Renal pelvis (tissue), 4 donors: ENCODE results near the gene PIK3R2. TPM values are rescaled to one million over a fixed set of nuclear protein-coding genes. Genes with fewer than 3 reads are reported as not detected.
A peak's percentile ranks its signal among the peaks of the same experiment; 100 is the strongest.
"Not testable (repeated sequence)": the region's sequence is repeated elsewhere in the genome, so short reads cannot be mapped to it uniquely, and the experiment has no call there.

ENCODE experiments used
- DNase-seq: peaks from one replicate; pipeline ENCODE4 v3.0.0-alpha.2; 2013
- polyA plus RNA-seq, 3 donors: library from polyadenylated mRNA; unstranded; fragments of 120-200 nt; gene quantifications; one replicate each; pipeline ENCODE4 v1.2.1, GENCODE V29; 2013; ENCODE audit not compliant: insufficient read length in 3 of 3

The PIK3R2 gene
- polyA plus RNA-seq, 3 donors = 27.2 to 39.0 (median 28.4) TPM

GRCh38 chr19:18150776-18151624, 2.0 kb upstream of the PIK3R2 start:
- DNase-seq = no peak

DNA sequence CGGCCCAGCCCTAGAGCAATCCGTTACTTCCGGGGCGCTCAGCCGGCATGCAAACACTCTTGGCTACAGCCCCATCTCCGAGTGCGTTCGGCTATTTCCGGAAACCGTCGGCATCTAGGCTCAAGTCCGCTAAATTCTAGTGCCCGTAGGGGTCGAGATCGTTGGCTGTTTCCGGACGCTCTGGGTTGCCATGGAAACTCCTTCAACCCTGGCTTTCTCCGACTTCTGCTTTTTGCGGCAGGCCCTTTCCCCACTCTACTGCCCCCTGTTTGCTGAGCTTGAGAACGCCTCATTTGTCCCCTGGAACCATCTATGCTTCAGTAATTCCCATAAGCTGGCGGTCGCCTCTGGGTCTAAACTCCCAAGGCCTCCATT, 534 bp upstream of the PIK3R2 start:
- DNase-seq = peak; percentile 98

DNA sequence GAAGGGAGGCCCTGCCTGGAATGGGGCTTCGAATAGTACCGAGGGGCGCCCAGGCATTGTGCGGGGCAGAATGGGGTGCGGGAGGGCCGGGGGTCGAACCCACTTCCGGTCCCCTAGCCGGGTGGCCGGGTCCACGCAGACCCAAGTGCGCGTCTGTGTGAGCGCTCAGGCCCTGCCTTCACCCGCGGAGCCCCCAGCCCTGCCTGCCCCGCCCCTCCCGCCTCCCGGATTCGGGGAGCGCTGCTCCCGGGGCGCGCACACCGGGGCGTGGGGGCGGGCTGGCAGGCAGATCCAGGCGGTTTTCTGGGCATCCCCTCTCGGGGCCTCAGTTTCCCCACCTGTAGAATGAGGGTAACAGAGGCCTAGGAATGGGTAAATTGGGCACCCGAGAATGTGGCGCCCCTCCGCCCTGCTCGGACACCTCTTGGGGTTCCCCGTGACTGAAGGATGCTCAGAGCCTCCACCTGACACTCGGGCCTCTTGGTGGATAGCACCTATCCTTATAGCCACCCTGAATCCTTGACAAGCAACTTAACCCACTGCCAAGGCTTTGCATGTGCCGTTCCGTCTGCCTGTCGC, 682 bp downstream of the PIK3R2 start:
- DNase-seq = no peak

DNA sequence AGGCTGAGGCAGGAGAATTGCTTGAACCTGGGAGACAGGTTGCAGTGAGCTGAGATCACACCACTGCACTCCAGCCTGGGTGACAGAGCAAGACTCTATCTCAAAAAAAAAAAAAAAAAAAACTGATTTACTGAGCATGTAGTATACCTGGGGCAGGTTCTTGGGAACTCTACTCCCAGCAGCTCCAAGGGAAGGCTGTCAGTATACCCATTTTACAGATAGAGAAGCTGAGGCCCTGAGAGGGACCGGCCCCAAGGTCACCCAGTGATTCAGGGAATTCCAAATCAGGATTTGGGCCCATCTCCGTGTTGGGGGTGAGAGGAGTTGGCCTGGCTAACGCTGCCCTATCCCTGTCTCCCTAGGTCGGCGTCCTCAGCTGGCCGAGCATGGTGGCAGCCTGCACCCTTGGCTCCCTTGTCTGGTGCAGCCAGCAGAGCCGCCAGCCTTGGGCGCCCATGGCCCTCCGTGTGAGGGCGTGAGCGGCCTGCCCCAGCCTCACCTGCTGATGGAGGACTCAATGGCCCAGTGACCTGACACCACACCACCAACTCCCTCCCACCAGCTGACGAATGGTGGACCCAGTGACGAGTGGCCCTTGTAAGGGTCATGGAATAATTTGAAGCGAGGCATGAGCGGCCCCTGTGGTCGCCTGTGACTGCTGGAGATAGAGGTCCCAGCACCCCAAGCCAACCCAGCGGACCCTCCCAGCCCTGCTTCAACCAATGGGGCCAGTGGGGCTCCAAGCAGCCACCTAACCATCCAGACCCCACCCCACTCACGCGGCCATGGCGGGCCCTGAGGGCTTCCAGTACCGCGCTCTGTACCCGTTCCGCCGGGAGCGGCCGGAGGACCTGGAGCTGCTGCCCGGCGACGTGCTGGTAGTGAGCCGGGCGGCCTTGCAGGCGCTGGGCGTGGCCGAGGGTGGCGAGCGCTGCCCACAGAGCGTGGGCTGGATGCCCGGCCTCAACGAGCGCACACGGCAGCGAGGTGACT, 2.4 kb downstream of the PIK3R2 start:
- DNase-seq = no peak

DNA sequence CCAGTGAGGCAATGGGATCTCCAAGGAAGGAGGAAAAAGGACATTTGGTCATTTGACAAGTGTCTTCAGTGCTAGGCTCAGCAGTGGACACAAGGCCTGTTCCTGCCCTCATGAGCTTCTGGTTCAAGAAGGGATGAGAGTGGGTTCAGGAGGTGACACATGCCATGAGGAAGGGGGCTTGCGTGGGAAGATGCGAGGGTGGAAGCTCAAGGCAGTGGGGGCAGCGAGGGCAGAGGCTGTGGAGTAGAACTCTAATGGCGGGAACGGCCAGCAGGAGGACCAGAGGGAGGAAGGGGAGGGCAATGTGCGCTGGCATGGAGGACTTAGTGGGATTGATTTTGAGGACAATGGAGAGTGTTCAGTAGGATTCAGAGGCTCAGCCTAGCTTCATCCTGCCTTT, 3.3 kb downstream of the PIK3R2 start:
- no peak for DNase-seq

DNA sequence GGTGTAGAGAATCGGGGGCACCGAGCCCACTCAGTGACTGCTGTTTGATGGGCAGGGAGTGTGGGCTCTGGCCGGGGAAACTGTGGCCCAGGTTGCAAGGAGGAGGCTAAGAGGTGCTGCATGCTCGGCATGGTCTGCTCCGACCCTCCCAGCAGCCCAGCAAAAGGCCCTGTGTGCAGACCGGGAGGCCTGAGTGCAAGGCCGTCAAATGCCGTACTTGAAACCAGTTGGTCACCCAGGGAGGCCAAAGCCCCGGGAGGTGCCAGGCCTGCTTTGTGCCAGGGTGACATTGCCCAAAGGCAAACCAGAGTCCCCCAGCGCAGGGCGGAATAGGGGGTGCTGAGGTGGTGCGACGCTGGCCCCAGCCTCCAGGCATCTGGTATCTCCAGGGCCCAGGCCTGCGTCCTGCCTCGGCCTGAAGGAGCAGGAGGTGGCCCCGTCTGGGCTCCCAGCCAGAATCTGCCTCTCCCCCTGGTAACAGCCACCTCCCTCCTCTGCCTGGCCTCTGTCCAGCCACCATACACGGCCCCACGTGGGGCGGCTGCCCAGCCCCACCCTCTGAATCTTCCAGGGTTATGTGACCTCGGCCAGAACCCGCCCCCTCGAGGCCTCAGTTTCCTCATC, 4.0 kb downstream of the PIK3R2 start:
- DNase-seq = peak; percentile 65

DNA sequence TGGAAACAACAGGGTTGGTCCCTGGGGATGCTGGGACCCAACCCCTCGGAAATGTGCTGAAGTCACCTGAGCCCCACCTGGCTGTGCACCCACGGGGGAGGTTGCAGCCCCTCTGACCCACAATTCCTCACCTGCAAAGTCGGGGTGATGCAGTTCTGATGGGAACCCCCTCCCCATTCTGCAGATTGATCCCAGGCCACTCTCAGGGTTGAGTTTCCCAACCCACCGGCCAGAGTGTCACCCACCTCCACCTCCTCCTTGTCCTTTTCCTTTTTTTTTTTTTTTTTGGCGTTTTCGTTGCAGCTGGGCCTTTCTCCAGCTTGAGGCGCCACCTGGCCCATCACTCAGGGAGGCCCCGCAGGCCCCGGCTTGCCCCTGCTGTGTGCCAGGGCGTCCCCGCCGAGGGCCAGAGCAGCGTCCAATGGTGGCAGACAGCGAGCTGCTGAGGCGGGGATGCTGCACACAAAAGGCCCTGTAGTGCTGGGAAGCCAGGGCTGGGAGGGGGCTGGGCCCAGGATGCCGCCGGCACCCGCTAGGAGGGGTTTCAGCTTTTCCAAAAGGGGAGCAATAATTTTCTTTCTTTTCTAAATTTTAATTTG, 4.6 kb downstream of the PIK3R2 start:
- DNase-seq = no peak

DNA sequence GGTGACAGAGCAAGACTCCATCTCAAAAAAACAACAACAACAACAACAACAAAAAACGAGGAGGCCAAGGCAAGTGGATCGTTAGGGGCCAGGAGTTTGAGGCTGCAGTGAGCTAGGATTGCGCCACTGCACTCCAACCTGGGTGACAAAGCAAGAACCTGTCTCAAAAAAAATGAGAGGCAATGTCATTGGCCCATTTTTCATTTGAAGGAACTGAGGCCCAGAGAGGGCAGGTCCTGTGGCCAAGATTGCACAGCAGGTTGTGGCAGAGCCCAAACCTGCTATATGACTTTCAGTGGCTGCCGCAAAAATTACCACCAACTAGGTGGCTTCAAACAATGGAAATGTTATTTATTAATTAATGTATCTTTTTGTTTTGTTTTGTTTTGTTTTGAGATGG, 5.5 kb downstream of the PIK3R2 start:
- no peak for DNase-seq

GRCh38 chr19:18159059-18159616, 6.2 kb downstream of the PIK3R2 start:
- DNase-seq = not testable (repeated sequence)

DNA sequence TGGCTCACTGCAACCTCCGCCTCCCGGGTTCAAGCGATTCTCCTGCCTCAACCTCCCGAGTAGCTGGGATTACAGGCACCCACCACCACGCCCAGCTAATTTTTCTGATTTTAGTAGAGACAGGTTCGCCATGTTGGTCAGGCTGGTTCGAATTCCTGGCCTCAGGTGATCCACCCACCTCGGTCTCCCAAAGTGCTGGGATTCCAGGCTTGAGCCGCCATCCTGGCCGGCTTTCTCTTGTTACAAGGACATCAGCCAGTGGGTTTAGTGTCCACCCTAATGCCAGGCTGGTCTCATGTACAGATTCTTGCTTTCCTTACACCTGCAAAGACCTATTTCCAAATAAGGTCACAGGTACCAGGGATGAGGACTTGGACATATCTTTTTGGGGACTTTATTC, 6.8 kb downstream of the PIK3R2 start:
- no peak for DNase-seq

DNA sequence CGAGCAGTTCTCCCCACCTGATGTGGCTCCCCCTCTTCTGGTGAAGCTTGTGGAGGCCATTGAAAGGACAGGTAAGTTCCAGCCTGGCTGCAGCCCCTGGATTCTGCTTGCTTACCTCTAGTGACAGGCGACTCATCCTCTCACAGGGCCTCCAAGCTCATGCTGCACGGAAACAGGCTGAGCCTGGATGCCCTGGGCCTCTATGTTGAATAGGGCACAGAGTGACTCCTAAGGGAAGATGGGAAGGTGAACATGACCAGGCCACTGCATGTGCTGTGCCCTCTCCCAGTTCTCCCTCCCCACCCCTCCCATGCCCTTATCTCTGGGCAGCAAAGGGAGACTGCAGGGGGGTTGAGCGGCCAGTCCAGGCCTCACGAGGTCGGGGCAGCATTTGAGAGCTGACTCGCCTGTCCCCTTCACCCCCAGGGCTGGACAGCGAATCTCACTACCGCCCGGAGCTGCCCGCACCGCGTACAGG, 7.6 kb downstream of the PIK3R2 start:
- DNase-seq = no peak

GRCh38 chr19:18160971-18161635, 8.1 kb downstream of the PIK3R2 start:
- DNase-seq = peak; percentile 58

DNA sequence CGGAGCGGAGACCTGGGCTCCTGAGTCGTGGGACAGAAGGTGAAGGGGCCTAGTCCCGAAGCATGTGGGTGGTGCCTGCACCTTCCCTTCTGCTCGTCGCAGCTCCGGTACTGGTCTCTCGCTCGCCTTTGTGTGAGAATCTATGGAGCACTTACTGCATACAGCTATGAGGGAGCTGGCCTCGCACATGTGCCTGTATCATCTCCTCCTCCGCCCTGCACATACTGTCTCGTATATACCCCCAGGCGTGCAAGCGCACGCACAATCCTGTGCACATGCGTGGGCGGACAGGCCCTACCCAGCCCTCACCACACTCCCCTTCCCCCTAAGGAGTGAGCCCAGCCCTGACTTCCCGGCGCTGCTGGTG, 8.7 kb downstream of the PIK3R2 start:
- DNase-seq = no peak

DNA sequence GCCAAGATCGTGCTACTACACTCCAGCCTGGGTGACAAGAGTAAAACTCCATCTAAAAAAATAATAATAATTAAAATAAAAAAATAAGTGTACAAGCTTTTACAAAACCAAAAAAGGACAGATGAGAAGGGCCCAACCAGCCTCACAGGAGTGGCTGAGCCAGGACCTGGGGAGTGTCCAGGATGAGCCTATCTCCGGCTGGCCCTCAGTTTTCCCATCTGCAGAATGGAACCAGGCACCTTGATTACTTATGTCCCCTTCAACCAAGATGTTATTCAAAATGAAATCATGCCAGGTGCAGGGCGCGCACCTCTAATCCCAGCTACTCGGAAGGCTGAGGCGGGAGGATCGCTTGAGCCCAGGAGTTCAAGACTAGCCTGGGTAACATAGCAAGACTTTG, 11.1 kb downstream of the PIK3R2 start:
- no peak for DNase-seq

GRCh38 chr19:18165794-18166544, 13.0 kb downstream of the PIK3R2 start:
- DNase-seq = no peak

GRCh38 chr19:18167011-18167410, 14.0 kb downstream of the PIK3R2 start:
- no peak for DNase-seq

DNA sequence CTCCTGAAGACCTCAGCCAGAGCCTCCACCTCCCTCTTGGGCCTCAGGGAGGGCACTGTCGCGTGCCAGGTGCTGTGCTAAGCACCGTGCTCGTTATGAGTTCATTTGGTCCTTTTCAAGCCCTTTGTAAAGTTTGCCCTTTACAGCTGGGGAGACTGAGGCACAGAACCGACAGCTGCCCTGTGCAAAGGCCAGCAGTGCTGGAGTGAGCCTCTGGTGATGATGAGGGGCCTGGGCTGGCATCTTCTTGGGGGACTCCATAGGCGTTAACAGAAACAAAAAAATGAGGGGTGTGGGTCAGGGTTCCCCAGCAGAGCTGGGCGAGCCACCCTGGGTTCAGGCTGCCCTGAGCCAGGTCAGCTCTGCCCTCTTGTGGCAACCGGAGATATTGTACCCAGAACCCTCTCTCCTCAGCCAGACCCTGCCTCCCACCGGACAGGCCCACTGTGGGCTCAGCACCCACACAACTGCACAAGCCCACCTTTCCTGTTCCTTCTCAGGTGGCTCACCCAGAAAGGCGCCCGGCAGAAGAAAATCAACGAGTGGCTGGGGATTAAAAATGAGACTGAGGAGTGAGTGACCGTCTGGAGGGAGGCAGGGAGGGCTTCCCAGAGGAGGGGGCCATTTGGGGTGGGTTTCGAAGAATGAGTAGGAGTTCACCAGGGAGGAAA, 15.1 kb downstream of the PIK3R2 start:
- DNase-seq = no peak

DNA sequence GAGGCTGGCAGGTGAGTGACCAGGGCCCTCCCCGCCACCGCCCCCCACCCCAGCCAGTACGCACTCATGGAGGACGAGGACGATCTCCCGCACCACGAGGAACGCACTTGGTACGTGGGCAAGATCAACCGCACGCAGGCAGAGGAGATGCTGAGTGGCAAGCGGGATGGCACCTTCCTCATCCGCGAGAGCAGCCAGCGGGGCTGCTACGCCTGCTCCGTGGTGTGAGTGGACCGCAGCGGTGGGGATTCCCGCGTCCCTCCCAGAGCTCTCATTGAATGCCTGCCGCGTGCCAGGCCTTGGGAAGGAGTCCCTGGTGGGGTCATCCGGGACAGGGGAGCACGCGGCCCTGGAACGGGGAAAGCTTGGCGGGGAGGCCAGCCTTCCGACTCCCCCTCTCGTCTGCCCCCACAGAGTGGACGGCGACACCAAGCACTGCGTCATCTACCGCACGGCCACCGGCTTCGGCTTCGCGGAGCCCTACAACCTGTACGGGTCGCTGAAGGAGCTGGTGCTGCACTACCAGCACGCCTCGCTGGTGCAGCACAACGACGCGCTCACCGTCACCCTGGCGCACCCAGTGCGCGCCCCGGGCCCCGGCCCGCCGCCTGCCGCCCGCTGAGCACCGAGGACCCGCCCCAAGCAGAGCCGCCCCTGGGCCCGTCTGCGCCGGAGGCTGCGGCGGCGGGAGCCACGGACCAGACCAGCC, 15.9 kb downstream of the PIK3R2 start:
- no peak for DNase-seq
